ENCODE measurements around the gene DNAJB4. TPM values are rescaled to one million over a fixed set of nuclear protein-coding genes. Genes with fewer than 3 reads are reported as not detected.

DNAJB4 gene
- total RNA-seq, 1 experiment from 2014 or later, result 26.0 TPM

DNA sequence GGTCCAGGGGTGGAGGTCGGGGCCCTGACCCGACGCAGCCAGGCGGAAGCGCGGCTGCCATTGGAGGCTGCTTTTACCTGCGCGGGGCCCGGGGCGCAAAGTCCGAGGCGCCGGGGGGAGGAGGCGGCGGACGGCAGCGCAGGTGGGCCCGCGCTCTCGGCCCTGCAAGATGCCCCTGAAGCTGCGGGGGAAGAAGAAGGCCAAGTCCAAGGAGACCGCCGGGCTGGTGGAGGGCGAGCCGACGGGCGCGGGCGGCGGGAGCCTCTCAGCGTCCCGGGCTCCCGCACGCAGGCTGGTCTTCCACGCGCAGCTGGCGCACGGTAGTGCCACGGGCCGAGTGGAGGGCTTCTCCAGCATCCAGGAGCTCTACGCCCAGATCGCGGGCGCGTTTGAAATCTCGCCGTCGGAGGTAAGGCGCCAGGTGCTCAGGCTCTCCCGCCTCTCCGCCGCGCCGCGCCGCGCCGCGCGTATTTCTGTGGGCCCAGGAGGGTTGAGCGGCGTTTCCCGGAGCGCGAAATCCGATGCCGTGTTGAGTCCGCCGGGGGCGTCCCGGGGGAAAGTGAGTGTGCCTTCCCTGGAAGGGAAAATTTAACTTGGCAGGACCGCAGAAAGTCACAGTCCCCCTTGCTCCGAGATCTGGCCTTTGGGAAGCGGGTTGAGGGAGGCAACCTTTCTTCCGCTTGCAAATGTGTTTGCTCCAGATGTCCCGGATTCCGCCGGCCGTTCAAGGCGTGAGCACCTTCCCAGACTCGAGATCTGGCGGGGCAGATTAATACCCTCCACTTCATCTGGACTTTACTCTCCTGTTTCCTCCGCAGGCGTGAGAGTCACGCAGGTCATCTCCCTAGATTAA is 41.4 kb downstream of the DNAJB4 start, which contains the start of gene GIPC2 (continued):
- TF ChIP-seq, protein P1, sequence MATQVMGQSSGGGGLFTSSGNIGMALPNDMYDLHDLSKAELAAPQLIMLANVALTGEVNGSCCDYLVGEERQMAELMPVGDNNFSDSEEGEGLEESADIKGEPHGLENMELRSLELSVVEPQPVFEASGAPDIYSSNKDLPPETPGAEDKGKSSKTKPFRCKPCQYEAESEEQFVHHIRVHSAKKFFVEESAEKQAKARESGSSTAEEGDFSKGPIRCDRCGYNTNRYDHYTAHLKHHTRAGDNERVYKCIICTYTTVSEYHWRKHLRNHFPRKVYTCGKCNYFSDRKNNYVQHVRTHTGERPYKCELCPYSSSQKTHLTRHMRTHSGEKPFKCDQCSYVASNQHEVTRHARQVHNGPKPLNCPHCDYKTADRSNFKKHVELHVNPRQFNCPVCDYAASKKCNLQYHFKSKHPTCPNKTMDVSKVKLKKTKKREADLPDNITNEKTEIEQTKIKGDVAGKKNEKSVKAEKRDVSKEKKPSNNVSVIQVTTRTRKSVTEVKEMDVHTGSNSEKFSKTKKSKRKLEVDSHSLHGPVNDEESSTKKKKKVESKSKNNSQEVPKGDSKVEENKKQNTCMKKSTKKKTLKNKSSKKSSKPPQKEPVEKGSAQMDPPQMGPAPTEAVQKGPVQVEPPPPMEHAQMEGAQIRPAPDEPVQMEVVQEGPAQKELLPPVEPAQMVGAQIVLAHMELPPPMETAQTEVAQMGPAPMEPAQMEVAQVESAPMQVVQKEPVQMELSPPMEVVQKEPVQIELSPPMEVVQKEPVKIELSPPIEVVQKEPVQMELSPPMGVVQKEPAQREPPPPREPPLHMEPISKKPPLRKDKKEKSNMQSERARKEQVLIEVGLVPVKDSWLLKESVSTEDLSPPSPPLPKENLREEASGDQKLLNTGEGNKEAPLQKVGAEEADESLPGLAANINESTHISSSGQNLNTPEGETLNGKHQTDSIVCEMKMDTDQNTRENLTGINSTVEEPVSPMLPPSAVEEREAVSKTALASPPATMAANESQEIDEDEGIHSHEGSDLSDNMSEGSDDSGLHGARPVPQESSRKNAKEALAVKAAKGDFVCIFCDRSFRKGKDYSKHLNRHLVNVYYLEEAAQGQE (IDR thresholded peaks at IDR 0.05; ENCODE audit: low read depth), result no peak
- TF ChIP-seq EZH2phosphoT487 (IDR thresholded peaks at IDR 0.05; ENCODE audit: borderline replicate concordance) (no peak), SIN3A (IDR thresholded peaks at IDR 0.05; ENCODE audit: low read depth) (no peak), JUND (IDR thresholded peaks at IDR 0.05) (no peak), TCF7L2 (IDR thresholded peaks at IDR 0.05; ENCODE audit: borderline replicate concordance, extremely low read depth, insufficient read depth, insufficient read length) (no peak), EGR1 (IDR thresholded peaks at IDR 0.05; ENCODE audit: low read depth) (no peak)

DNA sequence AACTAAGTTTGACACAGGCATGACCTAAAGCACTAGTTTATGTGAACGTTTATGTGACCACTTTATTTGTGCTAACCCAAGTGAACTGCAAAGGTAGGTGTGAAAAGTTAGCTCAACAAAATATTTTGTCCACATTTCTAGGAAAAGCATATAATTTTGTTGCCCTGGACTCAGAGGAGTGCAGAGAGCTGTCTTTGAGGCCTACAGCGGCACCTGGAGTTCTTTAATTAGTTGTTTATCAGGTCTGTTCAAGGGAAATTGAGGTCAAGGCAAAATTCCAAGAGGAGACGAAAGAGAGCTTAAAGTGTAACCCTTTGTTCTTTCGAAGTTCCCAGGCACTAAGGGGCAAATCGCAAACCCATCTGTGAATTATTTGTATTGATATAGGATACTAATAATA is 42.4 kb downstream of the DNAJB4 start:
- ChIA-PET CTCF (no interaction called here), RAD21 (ENCODE audit: low non-redundant PET in 1 of 2, low total read pairs in 2 of 2, uncharacterized antibody in 2 of 2, unreplicated experiment in 2 of 2) (no interaction called here), POLR2A (no interaction called here)
- TF ChIP-seq EZH2phosphoT487 (IDR thresholded peaks at IDR 0.05; ENCODE audit: borderline replicate concordance) (no peak), ZFX (IDR thresholded peaks at IDR 0.05) (no peak), SIN3A (IDR thresholded peaks at IDR 0.05; ENCODE audit: low read depth) (no peak), POLR2A (IDR thresholded peaks at IDR 0.05; ENCODE audit: borderline replicate concordance, extremely low read depth, insufficient read depth, insufficient read length) (no peak), JUND (IDR thresholded peaks at IDR 0.05) (no peak)
- TF ChIP-seq, protein P2, sequence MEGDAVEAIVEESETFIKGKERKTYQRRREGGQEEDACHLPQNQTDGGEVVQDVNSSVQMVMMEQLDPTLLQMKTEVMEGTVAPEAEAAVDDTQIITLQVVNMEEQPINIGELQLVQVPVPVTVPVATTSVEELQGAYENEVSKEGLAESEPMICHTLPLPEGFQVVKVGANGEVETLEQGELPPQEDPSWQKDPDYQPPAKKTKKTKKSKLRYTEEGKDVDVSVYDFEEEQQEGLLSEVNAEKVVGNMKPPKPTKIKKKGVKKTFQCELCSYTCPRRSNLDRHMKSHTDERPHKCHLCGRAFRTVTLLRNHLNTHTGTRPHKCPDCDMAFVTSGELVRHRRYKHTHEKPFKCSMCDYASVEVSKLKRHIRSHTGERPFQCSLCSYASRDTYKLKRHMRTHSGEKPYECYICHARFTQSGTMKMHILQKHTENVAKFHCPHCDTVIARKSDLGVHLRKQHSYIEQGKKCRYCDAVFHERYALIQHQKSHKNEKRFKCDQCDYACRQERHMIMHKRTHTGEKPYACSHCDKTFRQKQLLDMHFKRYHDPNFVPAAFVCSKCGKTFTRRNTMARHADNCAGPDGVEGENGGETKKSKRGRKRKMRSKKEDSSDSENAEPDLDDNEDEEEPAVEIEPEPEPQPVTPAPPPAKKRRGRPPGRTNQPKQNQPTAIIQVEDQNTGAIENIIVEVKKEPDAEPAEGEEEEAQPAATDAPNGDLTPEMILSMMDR (IDR thresholded peaks at IDR 0.05 in 2 of 3, conservative IDR thresholded peaks at IDR 0.05 in 1 of 3; ENCODE audit: borderline replicate concordance in 1 of 3, insufficient read depth in 1 of 3, low read depth in 2 of 3, low read length in 2 of 3), result no peak
- TF ChIP-seq, protein P3, sequence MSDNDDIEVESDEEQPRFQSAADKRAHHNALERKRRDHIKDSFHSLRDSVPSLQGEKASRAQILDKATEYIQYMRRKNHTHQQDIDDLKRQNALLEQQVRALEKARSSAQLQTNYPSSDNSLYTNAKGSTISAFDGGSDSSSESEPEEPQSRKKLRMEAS (IDR thresholded peaks at IDR 0.05), result no peak
- DNase-seq (ENCODE audit: low read depth, low spot score) (no peak), ATAC-seq (no peak)
- Histone ChIP-seq H3K27ac (ENCODE audit: low read depth, low read length) (no peak overlapping the region), H3K79me2 (ENCODE audit: insufficient read depth, low read length) (no peaks in the 10 kb centered on the region), H4K20me1 (ENCODE audit: insufficient read depth) (no peaks in the 10 kb centered on the region), H3K27me3 (ENCODE audit: insufficient read depth, low read length) (no peaks in the 10 kb centered on the region), H3K36me3 (ENCODE audit: control insufficient read depth in 1 of 2, insufficient read depth in 2 of 2, low read length in 2 of 2) (no peaks in the 10 kb centered on the region), H3K4me1 (ENCODE audit: control insufficient read depth in 1 of 2, insufficient read depth in 2 of 2, low read length in 2 of 2) (no peaks in the 10 kb centered on the region), H2AFZ (ENCODE audit: low read depth, low read length, poor library complexity, severe bottlenecking) (no peak overlapping the region), H3K9me2 (ENCODE audit: insufficient read depth) (no peaks in the 10 kb centered on the region), H3K9ac (ENCODE audit: low read length) (no peak overlapping the region), H3K4me2 (ENCODE audit: low read length) (no peak overlapping the region), H3K4me3 (replicated peaks in 1 of 2; ENCODE audit: low read depth in 1 of 2, low read length in 2 of 2) (no peak overlapping the region), H3K9me3 (ENCODE audit: control insufficient read depth in 1 of 2, insufficient read depth in 1 of 2, low read depth in 1 of 2, low read length in 2 of 2) (no peaks in the 10 kb centered on the region)
- intact Hi-C loops (cut with micrococcal nuclease), result no loop called here
- BruUV-seq (replicated peaks), result no TSS peak

All from HCT116 (cell line).